Ectodermal cell (in vitro differentiated cells): ENCODE data around the gene ARID3B.

ENCODE experiments used
- H3K27ac ChIP-seq: 2 replicates; pipeline ENCODE4 v1.7.0; 2013; ENCODE audit warnings: mild to moderate bottlenecking, low read depth, low read length; ENCODE audit not compliant: insufficient read depth, poor library complexity, severe bottlenecking
- H3K27me3 ChIP-seq: 2 replicates; pipeline ENCODE4 v1.7.0; 2013; ENCODE audit warnings: mild to moderate bottlenecking, low read length; ENCODE audit not compliant: insufficient read depth, control insufficient read depth, poor library complexity, severe bottlenecking
- H3K36me3 ChIP-seq: one replicate; pipeline ENCODE4 v1.7.0; 2013; ENCODE audit warnings: low read length; ENCODE audit not compliant: control insufficient read depth, insufficient read depth
- H3K4me1 ChIP-seq: one replicate; pipeline ENCODE4 v1.7.0; 2013; ENCODE audit warnings: low read length; ENCODE audit not compliant: control insufficient read depth, insufficient read depth
- H3K4me3 ChIP-seq: 2 replicates; pipeline ENCODE4 v1.7.0; 2013; ENCODE audit warnings: low read depth, low read length, control low read depth; ENCODE audit not compliant: insufficient read depth
- H3K9me3 ChIP-seq: 2 replicates; pipeline ENCODE4 v1.7.0; 2013; ENCODE audit warnings: mild to moderate bottlenecking, low read length, moderate library complexity; ENCODE audit not compliant: control insufficient read depth
- WGBS, 2 experiments: methylation state at CpG; one replicate each; pipeline ENCODE4 v1.1.7; 2013; ENCODE audit warnings: missing lambda C conversion rate in 2 of 2; 5-methylcytosine and 5-hydroxymethylcytosine counted together

The ARID3B gene

GRCh38 chr15:74611341-74611740 lies 70.3 kb downstream of the ARID3B start:
- no peak overlapping the region for H3K27ac ChIP-seq
- peaks cover 18% of the 10 kb centered on the region for H3K4me1 ChIP-seq
- H3K9me3 ChIP-seq, result no peaks in the 10 kb centered on the region
- no peak overlapping the region for H3K4me3 ChIP-seq
- no peaks in the 10 kb centered on the region for H3K27me3 ChIP-seq
- H3K36me3 ChIP-seq, result no peaks in the 10 kb centered on the region
- 94 to 95% methylated on average over 11 of the region's 11 CpGs for WGBS, 2 experiments

- Histone ChIP-seq H3K27me3 (no peaks in the 10 kb centered on the region), H3K36me3 (no peaks in the 10 kb centered on the region), H3K27ac (no peak overlapping the region), H3K4me3 (no peak overlapping the region), H3K4me1 (peaks cover 23% of the 10 kb centered on the region), H3K9me3 (no peaks in the 10 kb centered on the region)
- WGBS, 2 experiments, result 93 to 96% methylated on average over 6 of the region's 6 CpGs
Measured at GRCh38 chr15:74611834-74612233, 70.8 kb downstream of the ARID3B start.

- no peak overlapping the region for H3K27ac ChIP-seq
- H3K4me1 ChIP-seq, result peaks cover 31% of the 10 kb centered on the region
- WGBS, 2 experiments, result 90 to 92% methylated on average over 2 of the region's 2 CpGs
- no peaks in the 10 kb centered on the region for H3K36me3 ChIP-seq
- H3K4me3 ChIP-seq, result no peak overlapping the region
- no peaks in the 10 kb centered on the region for H3K9me3 ChIP-seq
- H3K27me3 ChIP-seq, result no peaks in the 10 kb centered on the region
Measured at GRCh38 chr15:74612677-74613076, 71.7 kb downstream of the ARID3B start.

- Histone ChIP-seq H3K4me3 (no peak overlapping the region), H3K9me3 (no peaks in the 10 kb centered on the region), H3K36me3 (no peaks in the 10 kb centered on the region), H3K27me3 (no peaks in the 10 kb centered on the region), H3K4me1 (peaks cover 38% of the 10 kb centered on the region), H3K27ac (no peak overlapping the region)
- 89 to 96% methylated on average over 6 of the region's 6 CpGs for WGBS, 2 experiments
Measured at GRCh38 chr15:74613089-74613952, 72.3 kb downstream of the ARID3B start.

GRCh38 chr15:74613953-74614743 lies 73.1 kb downstream of the ARID3B start:
- Histone ChIP-seq H3K4me3 (peak overlapping the region; percentile 84), H3K9me3 (no peaks in the 10 kb centered on the region), H3K27me3 (no peaks in the 10 kb centered on the region), H3K27ac (no peak overlapping the region), H3K4me1 (peaks cover 39% of the 10 kb centered on the region), H3K36me3 (no peaks in the 10 kb centered on the region)
- 45 to 46% methylated on average over 37 to 38 of the region's 38 CpGs for WGBS, 2 experiments

- H3K36me3 ChIP-seq, result no peaks in the 10 kb centered on the region
- H3K4me3 ChIP-seq, result peak overlapping the region; percentile 84
- H3K27me3 ChIP-seq, result no peaks in the 10 kb centered on the region
- no peaks in the 10 kb centered on the region for H3K9me3 ChIP-seq
- H3K4me1 ChIP-seq, result peaks cover 33% of the 10 kb centered on the region
- 0% methylated on average over 76 of the region's 76 CpGs for WGBS, 2 experiments
- peak overlapping the region; percentile 95 for H3K27ac ChIP-seq
Measured at GRCh38 chr15:74614744-74615507, 73.9 kb downstream of the ARID3B start.

- H3K4me1 ChIP-seq, result peaks cover 25% of the 10 kb centered on the region
- H3K27ac ChIP-seq, result peak within 1 kb of the TSS; percentile 95
- no peaks in the 10 kb centered on the region for H3K9me3 ChIP-seq
- WGBS, 2 experiments, result 0% methylated on average over 91 of the region's 91 CpGs
- H3K36me3 ChIP-seq, result peaks cover 6% of the 10 kb centered on the region
- H3K4me3 ChIP-seq, result peak within 1 kb of the TSS; percentile 84
- H3K27me3 ChIP-seq, result no peaks in the 10 kb centered on the region
Measured at GRCh38 chr15:74615508-74616365, 74.7 kb downstream of the ARID3B start, which contains the start of gene CLK3. Gene CLK3 (plus strand): TSS chr15:74615836. CDS start chr15:74619197, 3,361 bp downstream.

- H3K4me3 ChIP-seq, result peak overlapping the region; percentile 84
- peaks cover 9% of the 10 kb centered on the region for H3K36me3 ChIP-seq
- H3K4me1 ChIP-seq, result peaks cover 22% of the 10 kb centered on the region
- H3K27me3 ChIP-seq, result no peaks in the 10 kb centered on the region
- 22 to 24% methylated on average over 18 of the region's 18 CpGs for WGBS, 2 experiments
- no peaks in the 10 kb centered on the region for H3K9me3 ChIP-seq
- H3K27ac ChIP-seq, result peak overlapping the region; percentile 95
Measured at GRCh38 chr15:74616366-74616939, 75.4 kb downstream of the ARID3B start.

GRCh38 chr15:74616996-74617395 lies 76.0 kb downstream of the ARID3B start:
- Histone ChIP-seq H3K36me3 (peaks cover 9% of the 10 kb centered on the region), H3K4me1 (peaks cover 22% of the 10 kb centered on the region), H3K9me3 (no peaks in the 10 kb centered on the region), H3K27me3 (no peaks in the 10 kb centered on the region), H3K27ac (no peak overlapping the region), H3K4me3 (peak overlapping the region; percentile 84)
